Thyroid gland (tissue), 4 donors: ENCODE measurements around the gene PHACTR1. TPM values are rescaled to one million over a fixed set of nuclear protein-coding genes. Genes with fewer than 3 reads are reported as not detected.

Experiments used
- DNase-seq, 2 donors: peaks; one replicate each; pipeline ENCODE4 v3.0.0-alpha.2; 2019
- H3K27ac ChIP-seq, 3 donors: fragments of 200-600 bp; sonication (generic); 1 replicate in 2 of 3; 2 replicates in 1 of 3; pipeline ENCODE4 v1.5.1; 2016 to 2019; ENCODE audit warnings: mild to moderate bottlenecking in 1 of 3, moderate library complexity in 1 of 3
- H3K27me3 ChIP-seq: fragments of 200-600 bp; sonication (generic); one replicate; pipeline ENCODE4 v1.5.1; 2019
- H3K36me3 ChIP-seq, 2 donors: fragments of 200-600 bp; sonication (generic); one replicate each; pipeline ENCODE4 v1.5.1; 2016 to 2019
- H3K4me1 ChIP-seq, 2 donors: fragments of 200-600 bp; sonication (generic); one replicate each; pipeline ENCODE4 v1.5.1; 2017 to 2019
- H3K4me3 ChIP-seq, 3 donors: fragments of 200-600 bp; sonication (generic); replicated peaks in 1 of 3; 1 replicate in 2 of 3; 2 replicates in 1 of 3; pipeline ENCODE4 v1.5.1; 2016; ENCODE audit warnings: mild to moderate bottlenecking in 1 of 3
- H3K9me3 ChIP-seq: fragments of 200-600 bp; sonication (generic); one replicate; pipeline ENCODE4 v1.5.1; 2017
- CTCF ChIP-seq, 6 experiments: fragments of 200-600 bp in 3 of 6; fragments of 450-650 bp in 3 of 6; sonication (generic) in 3 of 6; IDR thresholded peaks; one replicate each; pipeline ENCODE4 v1.5.1; 2016 to 2019; ENCODE audit warnings: antibody characterized with exemption in 6 of 6, mild to moderate bottlenecking in 2 of 6, inconsistent platforms in 1 of 6, moderate library complexity in 1 of 6
- POLR2A ChIP-seq, 2 donors: fragments of 450-650 bp; IDR thresholded peaks; one replicate each; pipeline ENCODE4 v1.6.1; 2017; ENCODE audit warnings: antibody characterized with exemption in 2 of 2, mild to moderate bottlenecking in 2 of 2, moderate library complexity in 1 of 2
- WGBS, 2 donors: methylation state at CpG; one replicate each; pipeline ENCODE4 v1.1.5; 2017; 5-methylcytosine and 5-hydroxymethylcytosine counted together
- intact Hi-C: fragments of 100-400 bp; cut with DNase I; formaldehyde crosslinking; loops from one replicate; pipeline ENCODE4 v1.15.1; 2023
- total RNA-seq, 4 donors: library from RNA; depleted of rRNA; stranded (reverse); fragments of >200 nt; gene quantifications; one replicate each; pipeline ENCODE4 v1.2.3, GENCODE V29; 2016

Gene PHACTR1
- total RNA-seq, 4 donors from 2014 or later = 2.9 to 8.6 (median 4.4) TPM

DNA sequence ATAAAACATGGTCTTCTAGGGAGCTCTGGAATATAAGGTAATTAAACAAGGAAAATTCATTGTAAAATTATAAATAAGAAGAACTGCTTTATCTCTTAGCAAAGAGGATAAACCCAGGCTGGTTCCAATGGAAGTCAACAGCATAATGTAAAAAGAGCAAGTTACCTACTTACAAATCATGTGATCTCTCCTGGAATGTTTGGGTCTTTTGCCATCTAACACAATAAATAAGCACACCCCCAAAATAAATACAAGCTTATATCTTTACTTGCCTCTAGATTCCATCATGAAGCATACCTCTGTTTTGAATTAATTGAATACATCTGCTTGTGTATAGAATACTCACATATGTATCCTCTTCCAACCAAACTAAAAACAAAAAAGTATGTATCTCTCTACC, 2.5 kb upstream of the PHACTR1 start:
- Histone ChIP-seq H3K27me3 (no peaks in the 10 kb centered on the region), H3K9me3 (no peaks in the 10 kb centered on the region), H3K4me3 (no peak overlapping the region), H3K4me1 (no peaks in the 10 kb centered on the region), H3K27ac (no peak overlapping the region), H3K36me3 (no peaks in the 10 kb centered on the region)
- intact Hi-C loops = no loop called here
- TF ChIP-seq CTCF (IDR thresholded peaks at IDR 0.05) (no peak), POLR2A (IDR thresholded peaks at IDR 0.05) (no peak)
- DNase-seq = no peak

DNA sequence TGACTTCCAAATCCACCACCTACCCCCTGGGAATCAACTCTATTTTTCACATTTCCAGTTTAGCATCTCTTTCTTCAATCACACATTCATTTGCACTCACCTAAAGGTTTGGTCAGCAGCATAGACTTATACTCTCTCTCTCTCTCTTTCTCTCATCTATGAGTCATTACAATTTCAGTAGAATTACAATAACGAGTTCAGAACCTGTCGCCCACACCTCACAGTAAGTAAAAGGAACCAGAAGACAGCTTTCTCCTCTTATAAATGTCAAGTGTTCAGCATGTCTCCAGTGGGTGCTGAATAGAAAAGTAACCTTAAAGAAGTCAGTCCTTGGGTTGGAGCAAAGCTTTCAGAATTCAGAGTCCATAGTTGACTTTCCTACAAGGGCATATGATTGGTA, 1.1 kb upstream of the PHACTR1 start:
- intact Hi-C loops = no loop called here
- DNase-seq = no peak
- Histone ChIP-seq H3K4me1 (no peaks in the 10 kb centered on the region), H3K36me3 (no peaks in the 10 kb centered on the region), H3K27me3 (no peaks in the 10 kb centered on the region), H3K27ac (no peak overlapping the region), H3K9me3 (no peaks in the 10 kb centered on the region), H3K4me3 (no peak overlapping the region)
- 82 to 89% methylated on average over 2 of the region's 2 CpGs for WGBS, 2 donors
- TF ChIP-seq CTCF (IDR thresholded peaks at IDR 0.05) (no peak), POLR2A (IDR thresholded peaks at IDR 0.05) (no peak)

GRCh38 chr6:12717356-12717755, 789 bp downstream of the PHACTR1 start:
- no peak for DNase-seq
- H3K27ac ChIP-seq = no peak overlapping the region
- no peak overlapping the region for H3K4me3 ChIP-seq
- TF ChIP-seq CTCF (IDR thresholded peaks at IDR 0.05) (no peak), POLR2A (IDR thresholded peaks at IDR 0.05) (no peak)
- no peaks in the 10 kb centered on the region for H3K4me1 ChIP-seq
- intact Hi-C loops = no loop called here
- no peaks in the 10 kb centered on the region for H3K36me3 ChIP-seq
- no peaks in the 10 kb centered on the region for H3K9me3 ChIP-seq
- no peaks in the 10 kb centered on the region for H3K27me3 ChIP-seq
- WGBS, 2 donors = 59 to 61% methylated on average over 9 of the region's 9 CpGs

DNA sequence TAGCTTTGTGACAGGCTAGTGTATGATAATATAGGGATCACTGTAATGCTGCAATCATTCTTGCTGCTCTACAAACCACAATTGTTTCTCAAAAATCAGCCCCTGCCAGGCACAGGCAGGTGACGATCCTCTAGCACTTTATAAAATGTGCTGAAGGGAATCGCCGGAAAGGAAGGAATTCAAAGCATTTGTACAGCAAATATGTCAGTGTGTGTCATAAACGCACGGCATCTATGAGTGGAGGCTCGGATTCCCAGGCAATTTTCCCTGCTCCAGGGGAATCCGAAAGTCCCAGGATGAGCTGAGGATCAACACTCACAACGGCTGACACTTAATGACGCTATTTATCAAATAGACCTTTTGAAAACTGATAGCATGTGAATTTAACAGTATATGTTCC, 1.4 kb downstream of the PHACTR1 start:
- no peak overlapping the region for H3K27ac ChIP-seq
- TF ChIP-seq CTCF (IDR thresholded peaks at IDR 0.05) (no peak), POLR2A (IDR thresholded peaks at IDR 0.05) (no peak)
- H3K4me1 ChIP-seq = no peaks in the 10 kb centered on the region
- no peak overlapping the region for H3K4me3 ChIP-seq
- no peak for DNase-seq
- no peaks in the 10 kb centered on the region for H3K36me3 ChIP-seq
- intact Hi-C loops = no loop called here
- no peaks in the 10 kb centered on the region for H3K27me3 ChIP-seq
- WGBS, 2 donors = 52 to 55% methylated on average over 9 of the region's 9 CpGs
- no peaks in the 10 kb centered on the region for H3K9me3 ChIP-seq

DNA sequence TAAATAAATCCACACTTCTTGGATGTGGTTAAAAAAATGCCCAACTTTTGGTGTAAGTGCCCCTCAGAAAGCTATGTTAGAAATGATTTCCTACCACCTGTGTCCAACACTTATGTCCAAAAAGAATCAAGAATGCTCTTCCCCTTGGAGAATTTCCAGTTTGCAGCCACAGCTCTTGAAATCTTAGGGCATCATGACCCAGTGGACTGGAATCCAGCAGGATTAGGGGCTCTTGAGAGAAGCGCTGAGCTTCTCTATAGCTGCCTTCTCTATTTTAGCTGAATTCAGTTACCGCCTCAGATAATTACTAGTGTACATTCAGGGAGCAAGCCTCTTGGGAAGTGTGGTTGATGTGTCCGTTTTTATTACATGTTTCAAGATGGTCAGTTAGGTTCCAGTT, 2.5 kb downstream of the PHACTR1 start:
- no peak for TF ChIP-seq CTCF (IDR thresholded peaks at IDR 0.05)
- no peak for TF ChIP-seq POLR2A (IDR thresholded peaks at IDR 0.05)
- DNase-seq = no peak
- Histone ChIP-seq H3K27ac (no peak overlapping the region), H3K4me1 (no peaks in the 10 kb centered on the region), H3K4me3 (no peak overlapping the region), H3K9me3 (no peaks in the 10 kb centered on the region), H3K27me3 (no peaks in the 10 kb centered on the region), H3K36me3 (no peaks in the 10 kb centered on the region)
- 39 to 47% methylated on average over 3 of the region's 3 CpGs for WGBS, 2 donors
- intact Hi-C loops = no loop called here
